ENCODE measurements around the gene KIAA1958. TPM values are rescaled to one million over a fixed set of nuclear protein-coding genes. Genes with fewer than 3 reads are reported as not detected.
A peak's percentile ranks its signal among the peaks of the same experiment; 100 is the strongest.

Gene KIAA1958
- total and polyA plus RNA-seq, 9 donors: 5.7 to 40.3 (median 24.1) TPM

GRCh38 chr9:112485574-112485973 is 1.1 kb upstream of the KIAA1958 start:
- intact Hi-C loops (cut with DNase I): loop anchor here in 1 of 4 donors (10.0 kb wide), 1 partner anchor 101 kb away; the partner anchor contains the start of gene HSDL2

DNA sequence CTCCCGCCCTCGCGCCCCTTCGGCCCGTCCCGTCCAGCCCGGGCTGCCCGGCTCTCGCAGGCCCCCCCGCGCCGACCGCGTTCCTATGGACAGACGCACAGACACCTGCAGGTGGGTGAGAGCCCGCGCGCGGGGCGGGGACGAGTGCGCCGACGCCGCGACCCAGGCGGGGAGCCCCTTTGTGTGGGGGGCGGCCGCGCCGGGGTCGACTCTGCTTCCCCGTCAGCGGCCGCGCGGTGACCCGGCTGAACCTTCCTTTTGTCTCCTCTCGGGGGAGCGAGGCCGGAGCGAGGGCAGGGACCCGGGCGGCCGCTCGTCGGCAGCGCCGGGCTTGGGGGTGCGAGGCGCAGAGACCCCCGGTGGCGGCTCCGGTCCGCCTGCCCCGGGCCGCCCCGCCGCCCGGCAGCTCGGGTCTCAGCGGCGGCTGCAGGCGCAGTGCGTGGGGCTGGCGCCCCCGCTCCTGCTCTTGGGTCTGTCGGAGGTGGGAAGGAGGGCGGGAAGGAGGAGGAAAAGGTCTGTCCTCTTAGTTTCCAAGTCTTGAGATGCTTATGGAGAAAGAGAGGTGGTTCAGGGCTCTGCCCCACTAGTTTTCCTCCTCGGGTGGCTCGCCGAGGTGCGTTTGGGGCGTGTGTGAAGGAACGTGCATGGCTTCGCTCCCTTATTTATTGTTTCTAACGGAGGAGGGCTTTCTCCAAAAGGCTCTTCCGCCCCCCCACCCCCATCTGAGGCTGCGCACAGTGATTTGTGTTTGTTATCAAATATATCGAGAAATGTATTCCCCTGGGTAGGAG is 576 bp downstream of the KIAA1958 start:
- H3K36me3 ChIP-seq: no peaks in the 10 kb centered on the region
- peak; percentile 71 to 83 (median 76) for DNase-seq
- WGBS, 3 donors: 0 to 1% (median 0%) methylated on average over 28 to 80 of the region's 80 CpGs
- H3K27me3 ChIP-seq: no peaks in the 10 kb centered on the region
- intact Hi-C loops (cut with DNase I): loop anchor here in 1 of 4 donors (10.0 kb wide), 1 partner anchor 102 kb away; the partner anchor contains the start of gene HSDL2
- peak overlapping the region; percentile 92 to 97 for H3K27ac ChIP-seq
- peak overlapping the region; percentile 87 for H3K4me3 ChIP-seq
- peaks cover 4% of the 10 kb centered on the region for H3K4me1 ChIP-seq (ENCODE audit: insufficient read depth)
- no peak for TF ChIP-seq EP300 (IDR thresholded peaks at IDR 0.05)
- TF ChIP-seq, protein P1, sequence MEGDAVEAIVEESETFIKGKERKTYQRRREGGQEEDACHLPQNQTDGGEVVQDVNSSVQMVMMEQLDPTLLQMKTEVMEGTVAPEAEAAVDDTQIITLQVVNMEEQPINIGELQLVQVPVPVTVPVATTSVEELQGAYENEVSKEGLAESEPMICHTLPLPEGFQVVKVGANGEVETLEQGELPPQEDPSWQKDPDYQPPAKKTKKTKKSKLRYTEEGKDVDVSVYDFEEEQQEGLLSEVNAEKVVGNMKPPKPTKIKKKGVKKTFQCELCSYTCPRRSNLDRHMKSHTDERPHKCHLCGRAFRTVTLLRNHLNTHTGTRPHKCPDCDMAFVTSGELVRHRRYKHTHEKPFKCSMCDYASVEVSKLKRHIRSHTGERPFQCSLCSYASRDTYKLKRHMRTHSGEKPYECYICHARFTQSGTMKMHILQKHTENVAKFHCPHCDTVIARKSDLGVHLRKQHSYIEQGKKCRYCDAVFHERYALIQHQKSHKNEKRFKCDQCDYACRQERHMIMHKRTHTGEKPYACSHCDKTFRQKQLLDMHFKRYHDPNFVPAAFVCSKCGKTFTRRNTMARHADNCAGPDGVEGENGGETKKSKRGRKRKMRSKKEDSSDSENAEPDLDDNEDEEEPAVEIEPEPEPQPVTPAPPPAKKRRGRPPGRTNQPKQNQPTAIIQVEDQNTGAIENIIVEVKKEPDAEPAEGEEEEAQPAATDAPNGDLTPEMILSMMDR (IDR thresholded peaks at IDR 0.05): no peak
- no peak for TF ChIP-seq POLR2A (IDR thresholded peaks at IDR 0.05)
- no peaks in the 10 kb centered on the region for H3K9me3 ChIP-seq

More at GRCh38 chr9:112485574-112485973, 1.1 kb upstream of the KIAA1958 start:
- Histone ChIP-seq H3K36me3 (no peaks in the 10 kb centered on the region), H3K27me3 (no peaks in the 10 kb centered on the region), H3K4me3 (no peak overlapping the region), H3K27ac (peak overlapping the region in 1 of 2 donors; percentile 87), H3K9me3 (no peaks in the 10 kb centered on the region), H3K4me1 (ENCODE audit: insufficient read depth) (peaks cover 4% of the 10 kb centered on the region)
- DNase-seq: no peak
- TF ChIP-seq, protein P1 (IDR thresholded peaks at IDR 0.05): no peak
- no peak for TF ChIP-seq EP300 (IDR thresholded peaks at IDR 0.05)
- 74 to 76% (median 75%) methylated on average over 3 of the region's 3 CpGs for WGBS, 3 donors

DNA sequence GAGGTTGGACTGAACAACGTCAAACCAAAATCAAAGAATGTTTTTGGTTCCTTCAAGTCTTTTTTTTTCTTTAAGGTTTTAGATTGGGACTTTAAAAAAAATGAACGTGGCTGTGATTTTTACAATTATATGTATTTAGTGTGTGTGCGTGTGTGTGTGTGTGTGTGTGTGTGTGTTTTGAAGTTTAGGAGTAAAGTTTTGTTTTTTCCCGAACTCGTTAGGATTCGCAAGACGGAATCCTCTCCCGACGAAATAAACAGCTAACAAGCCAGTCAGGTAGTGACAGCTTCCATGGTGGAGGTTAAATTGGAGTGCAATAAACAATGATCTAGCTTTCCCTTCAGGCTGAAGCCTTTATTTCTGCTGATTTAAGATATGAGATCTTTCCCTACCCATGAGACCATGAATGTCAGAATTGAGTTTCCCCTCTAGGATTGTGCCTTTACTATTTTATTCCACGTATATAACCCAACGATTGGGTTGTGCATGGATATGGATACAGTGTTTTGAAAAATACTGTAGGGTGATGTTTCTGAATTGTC is 1.2 kb downstream of the KIAA1958 start:
- H3K9me3 ChIP-seq: no peaks in the 10 kb centered on the region
- no peaks in the 10 kb centered on the region for H3K27me3 ChIP-seq
- no peaks in the 10 kb centered on the region for H3K36me3 ChIP-seq
- no peak for TF ChIP-seq EP300 (IDR thresholded peaks at IDR 0.05)
- no peak for TF ChIP-seq POLR2A (IDR thresholded peaks at IDR 0.05)
- TF ChIP-seq, protein P1 (IDR thresholded peaks at IDR 0.05): no peak
- H3K4me3 ChIP-seq: peak overlapping the region; percentile 87
- no peak for DNase-seq
- peak overlapping the region; percentile 92 to 97 for H3K27ac ChIP-seq
- 3 to 6% (median 4%) methylated on average over 11 of the region's 11 CpGs for whole genome bisulfite sequencing, 3 donors
- intact Hi-C loops (cut with DNase I): loop anchor here in 1 of 4 donors (10.0 kb wide), 1 partner anchor 103 kb away; the partner anchor contains the start of gene HSDL2
- H3K4me1 ChIP-seq (ENCODE audit: insufficient read depth): peaks cover 6% of the 10 kb centered on the region

GRCh38 chr9:112489039-112489546 is 2.5 kb downstream of the KIAA1958 start:
- Histone ChIP-seq H3K27me3 (no peaks in the 10 kb centered on the region), H3K4me3 (no peak overlapping the region), H3K27ac (peak overlapping the region in 1 of 2 donors; percentile 97), H3K4me1 (ENCODE audit: insufficient read depth) (peaks cover 6% of the 10 kb centered on the region), H3K9me3 (no peaks in the 10 kb centered on the region), H3K36me3 (no peaks in the 10 kb centered on the region)
- TF ChIP-seq EP300 (IDR thresholded peaks at IDR 0.05): no peak
- TF ChIP-seq, protein P1 (IDR thresholded peaks at IDR 0.05): no peak
- TF ChIP-seq POLR2A (IDR thresholded peaks at IDR 0.05): no peak
- WGBS, 3 donors: 13 to 35% (median 23%) methylated on average over 5 of the region's 5 CpGs
- DNase-seq: no peak
- intact Hi-C loops (cut with DNase I): loop anchor here in 1 of 4 donors (10.0 kb wide), 1 partner anchor 104 kb away; the partner anchor contains the start of gene HSDL2
